Kidney glomerular epithelial cell (primary cell): ENCODE data around the gene SLTM.
A peak's percentile ranks its signal among the peaks of the same experiment; 100 is the strongest.
"Not testable (repeated sequence)": the region's sequence is repeated elsewhere in the genome, so short reads cannot be mapped to it uniquely, and the experiment has no call there.

Experiments
- DNase-seq: peaks from one replicate; lab custom pipeline; 2025; lab: John Stamatoyannopoulos, UW

Gene SLTM

GRCh38 chr15:58926823-58927222, 6.7 kb downstream of the SLTM start:
- DNase-seq: no peak

GRCh38 chr15:58924327-58924726, 9.2 kb downstream of the SLTM start:
- DNase-seq: peak; percentile 27

DNA sequence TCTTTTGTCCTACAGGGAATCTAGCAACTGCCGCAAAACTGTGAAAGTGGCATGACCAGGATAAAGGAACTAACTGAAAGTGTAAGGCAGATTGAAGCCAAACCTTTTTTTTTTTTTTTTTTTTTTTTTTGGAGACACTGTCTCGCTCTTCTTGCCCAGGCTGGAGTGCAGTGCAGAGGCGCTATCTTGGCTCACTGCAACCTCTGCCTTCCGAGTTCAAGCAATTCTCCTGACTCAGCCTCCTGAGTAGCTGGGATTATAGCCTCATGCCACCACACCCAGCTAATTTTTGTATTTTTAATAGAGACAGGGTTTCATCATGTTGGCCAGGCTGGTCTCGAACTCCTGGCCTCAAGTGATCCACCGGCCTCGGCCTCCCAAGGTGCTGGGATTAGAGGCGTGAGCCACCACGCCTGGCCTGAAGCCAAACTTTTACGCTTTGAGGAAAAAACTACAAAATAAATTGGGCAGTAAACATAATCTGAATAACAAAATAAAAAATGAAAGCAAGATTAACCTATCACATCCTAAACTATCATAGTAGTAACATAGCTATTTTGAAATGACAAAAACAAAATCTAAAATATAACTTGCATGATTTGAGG, 9.7 kb downstream of the SLTM start:
- DNase-seq: no peak

DNA sequence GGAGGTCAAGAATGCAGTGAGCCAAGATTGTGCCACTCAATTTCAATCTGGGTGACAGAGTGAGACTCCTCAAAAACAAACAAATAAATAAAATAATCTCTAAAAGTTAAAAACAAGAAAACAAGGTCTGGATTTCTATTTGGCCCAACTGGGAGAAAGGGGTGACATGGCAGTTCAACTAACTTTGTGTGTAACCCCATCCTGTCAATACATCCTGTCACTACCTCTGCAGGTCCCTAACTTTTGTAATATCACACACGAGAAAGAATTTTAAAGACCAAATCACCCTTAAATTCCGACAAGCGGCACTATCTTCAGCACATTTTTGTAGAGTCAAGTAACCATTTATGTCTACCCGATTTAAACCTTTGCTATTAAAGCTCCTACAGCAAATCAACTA, 10.2 kb downstream of the SLTM start:
- no peak for DNase-seq

- DNase-seq: no peak
Measured at GRCh38 chr15:58921267-58921790, 12.2 kb downstream of the SLTM start.

DNA sequence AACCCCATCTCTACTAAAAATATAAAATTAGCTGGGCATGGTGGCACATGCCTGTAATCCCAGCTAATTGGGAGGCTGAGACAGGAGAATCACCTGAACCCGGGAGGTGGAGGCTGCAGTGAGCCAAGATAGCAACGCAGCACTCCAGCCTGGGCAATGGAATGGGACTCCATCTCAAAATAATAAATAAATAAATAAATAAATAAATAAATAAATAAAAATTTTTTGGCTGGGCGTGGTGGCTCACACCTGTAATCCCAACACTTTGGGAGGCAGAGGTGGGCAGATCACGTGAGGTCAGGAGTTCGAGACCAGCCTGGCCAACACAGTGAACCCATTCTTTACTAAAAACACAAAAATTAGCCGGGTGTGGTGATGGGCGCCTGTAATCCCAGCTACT, 13.0 kb downstream of the SLTM start:
- not testable (repeated sequence) for DNase-seq

GRCh38 chr15:58919232-58919631, 14.2 kb downstream of the SLTM start:
- no peak for DNase-seq

DNA sequence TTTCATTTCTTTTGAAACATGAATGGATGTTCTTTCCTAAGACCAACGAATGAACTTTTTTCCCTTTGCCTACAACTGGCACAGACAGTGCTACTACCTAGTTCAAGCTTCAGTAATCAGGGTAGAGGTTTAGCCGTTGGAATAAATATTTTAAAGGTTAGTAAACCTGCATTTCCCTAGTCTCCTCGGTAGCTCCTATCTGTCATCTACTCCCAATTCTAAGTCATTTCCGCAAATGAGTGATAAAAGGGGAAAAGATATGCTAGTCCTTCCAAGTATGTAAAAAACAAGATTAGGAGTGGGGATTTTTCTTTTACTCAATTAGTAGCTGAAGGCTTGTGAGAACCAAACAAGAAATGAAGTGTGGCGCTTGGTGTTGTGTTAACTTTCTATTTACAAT, 15.2 kb downstream of the SLTM start:
- peak; percentile 68 for DNase-seq

- DNase-seq: not testable (repeated sequence)
Measured at GRCh38 chr15:58917613-58918129, 15.8 kb downstream of the SLTM start.

DNA sequence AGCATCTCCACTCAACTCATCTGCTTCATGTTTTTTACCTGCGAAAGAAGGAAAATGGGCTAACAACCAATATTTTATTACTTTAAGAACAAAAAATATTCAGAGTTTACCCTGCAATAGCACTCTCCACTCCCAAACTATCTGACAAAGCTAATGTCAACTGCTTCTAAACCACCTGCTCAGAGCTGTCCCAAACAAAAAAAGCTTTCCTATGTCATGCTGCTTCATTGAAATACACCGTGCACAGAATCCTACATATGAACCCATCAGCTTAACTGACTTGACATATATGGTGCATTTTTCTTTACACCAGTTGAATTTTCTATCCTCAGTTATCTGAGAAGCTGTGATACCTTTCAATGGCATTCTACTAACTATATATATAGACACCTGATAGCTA, 16.5 kb downstream of the SLTM start:
- no peak for DNase-seq

GRCh38 chr15:58910456-58910855, 23.0 kb downstream of the SLTM start:
- no peak for DNase-seq

- no peak for DNase-seq
Measured at GRCh38 chr15:58909616-58910015, 23.9 kb downstream of the SLTM start.

DNA sequence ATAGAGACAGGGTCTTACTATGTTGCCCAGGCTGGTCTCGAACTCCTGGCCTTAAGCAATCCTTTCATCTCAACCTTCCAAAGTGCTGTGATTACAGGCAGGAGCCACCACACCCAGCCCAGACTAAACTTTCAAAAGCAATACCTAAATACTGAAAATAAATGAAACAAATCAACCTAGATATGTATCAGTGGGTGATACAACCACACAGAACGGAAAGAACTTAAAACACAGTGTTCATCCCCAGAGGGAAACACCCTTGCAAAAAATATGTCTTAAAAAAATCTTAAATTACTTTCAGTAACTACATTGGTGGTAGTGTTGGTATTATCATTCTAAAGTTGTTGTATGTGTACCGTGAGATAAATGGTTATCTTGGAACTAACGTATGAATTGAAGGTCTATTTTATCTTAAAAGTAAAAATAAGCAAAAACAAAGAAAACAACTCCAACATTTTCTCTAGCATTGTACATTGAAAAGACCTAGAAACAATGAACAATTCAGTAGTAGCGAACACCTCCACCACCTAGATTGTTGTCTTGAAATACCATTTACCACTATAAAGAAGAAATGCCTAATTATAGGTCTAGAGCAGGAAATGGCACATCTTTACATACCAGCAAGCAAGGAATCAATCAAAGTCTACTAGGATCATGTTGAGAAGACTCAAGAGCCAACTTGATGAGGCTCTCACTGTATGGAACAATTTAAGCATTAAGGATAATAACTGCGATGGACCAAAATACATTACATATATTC, 24.7 kb downstream of the SLTM start:
- DNase-seq: no peak

DNA sequence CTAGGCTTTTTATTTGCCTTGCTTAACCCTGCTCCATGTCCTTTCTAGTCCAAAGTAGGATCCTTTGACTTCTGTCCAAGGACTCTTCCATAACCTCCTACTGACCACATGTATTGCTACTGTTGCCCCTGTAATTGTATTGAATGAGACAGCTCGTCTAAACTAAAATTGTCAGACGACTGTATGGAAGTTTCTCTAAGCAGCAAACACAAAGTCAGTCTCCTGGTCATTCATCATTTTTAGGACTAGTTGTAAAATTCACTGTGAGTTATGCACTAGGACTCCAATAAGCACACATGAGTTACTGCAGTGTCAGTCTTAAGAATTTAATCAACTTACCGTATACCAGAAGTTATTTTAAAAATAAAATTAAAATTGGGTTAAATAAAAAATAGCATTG, 32.8 kb downstream of the SLTM start:
- DNase-seq: no peak

- no peak for DNase-seq
Measured at GRCh38 chr15:58898150-58898680, 35.3 kb downstream of the SLTM start.

- peak; percentile 1 for DNase-seq
Measured at GRCh38 chr15:58889363-58889762, 44.1 kb downstream of the SLTM start.

- no peak for DNase-seq
Measured at GRCh38 chr15:58886921-58887320, 46.6 kb downstream of the SLTM start.

DNA sequence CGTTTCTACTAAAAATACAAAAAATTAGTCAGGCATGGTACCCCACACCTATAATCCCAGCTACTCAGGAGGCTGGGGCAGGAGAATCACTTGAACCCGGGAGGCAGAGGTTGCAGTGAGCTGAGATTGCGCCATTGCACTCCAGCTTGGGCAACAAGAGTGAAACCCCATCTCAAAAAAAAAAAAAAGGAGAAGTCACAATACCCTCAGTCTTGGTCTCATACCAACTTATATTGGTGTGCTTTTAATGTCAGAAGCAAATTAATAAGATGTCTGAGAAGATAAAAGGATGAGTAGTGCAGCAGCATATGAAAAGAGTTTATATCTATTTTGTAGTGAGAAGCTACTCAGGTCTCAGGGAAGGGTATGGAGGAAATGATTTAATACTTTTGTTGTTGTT, 49.6 kb downstream of the SLTM start:
- not testable (repeated sequence) for DNase-seq

GRCh38 chr15:58882243-58882642, 51.2 kb downstream of the SLTM start:
- DNase-seq: no peak

GRCh38 chr15:58880320-58880719, 53.2 kb downstream of the SLTM start:
- no peak for DNase-seq

DNA sequence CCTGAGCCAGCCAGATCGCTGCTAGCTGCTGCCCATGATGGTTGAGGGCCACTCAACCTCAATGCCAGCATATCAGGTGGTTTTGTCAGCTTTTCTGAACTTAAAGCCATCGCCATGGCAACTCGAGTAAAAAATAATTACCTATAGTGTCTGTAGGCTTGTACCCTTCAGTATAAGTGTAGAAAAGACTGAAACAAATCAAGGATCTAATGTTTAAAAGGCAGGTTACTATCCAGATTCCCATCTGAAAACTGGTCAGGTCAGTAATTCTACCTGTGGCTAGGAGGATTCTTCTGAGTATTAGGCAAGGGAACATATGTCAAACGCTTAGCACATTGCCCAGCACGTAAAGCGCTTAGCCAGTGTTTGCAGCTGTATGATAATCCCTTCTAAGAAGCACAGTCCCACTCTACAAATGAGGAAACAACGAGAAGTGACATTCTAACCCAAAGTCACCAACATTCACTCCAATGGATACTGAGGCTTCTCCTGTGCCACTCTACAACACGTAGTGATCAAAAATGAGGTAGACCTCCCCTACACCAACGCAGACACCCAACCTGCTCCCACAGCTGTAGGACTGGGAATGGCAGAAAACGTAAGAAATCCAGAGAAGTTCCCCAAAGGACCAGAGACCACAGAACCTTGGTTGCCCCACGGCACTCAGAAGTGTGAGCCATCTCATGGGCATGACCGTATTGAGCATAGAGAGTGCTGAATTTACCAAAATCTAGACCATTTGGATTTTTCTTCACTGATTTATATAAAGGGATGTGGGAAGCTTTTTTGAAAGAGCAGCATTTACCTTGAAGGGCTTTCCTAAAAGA, 55.3 kb downstream of the SLTM start:
- no peak for DNase-seq
